ENCODE results near the gene PTPRCAP. TPM values are rescaled to one million over a fixed set of nuclear protein-coding genes. Genes with fewer than 3 reads are reported as not detected.
A peak's percentile ranks its signal among the peaks of the same experiment; 100 is the strongest.

PTPRCAP gene
- total and polyA plus RNA-seq, 9 of the 15 experiments (the other 6 are each of a cell fraction or from before 2014, with no cell fraction given): 0.22 to 2.0 (median 1.1) TPM; not detected in 4

DNA sequence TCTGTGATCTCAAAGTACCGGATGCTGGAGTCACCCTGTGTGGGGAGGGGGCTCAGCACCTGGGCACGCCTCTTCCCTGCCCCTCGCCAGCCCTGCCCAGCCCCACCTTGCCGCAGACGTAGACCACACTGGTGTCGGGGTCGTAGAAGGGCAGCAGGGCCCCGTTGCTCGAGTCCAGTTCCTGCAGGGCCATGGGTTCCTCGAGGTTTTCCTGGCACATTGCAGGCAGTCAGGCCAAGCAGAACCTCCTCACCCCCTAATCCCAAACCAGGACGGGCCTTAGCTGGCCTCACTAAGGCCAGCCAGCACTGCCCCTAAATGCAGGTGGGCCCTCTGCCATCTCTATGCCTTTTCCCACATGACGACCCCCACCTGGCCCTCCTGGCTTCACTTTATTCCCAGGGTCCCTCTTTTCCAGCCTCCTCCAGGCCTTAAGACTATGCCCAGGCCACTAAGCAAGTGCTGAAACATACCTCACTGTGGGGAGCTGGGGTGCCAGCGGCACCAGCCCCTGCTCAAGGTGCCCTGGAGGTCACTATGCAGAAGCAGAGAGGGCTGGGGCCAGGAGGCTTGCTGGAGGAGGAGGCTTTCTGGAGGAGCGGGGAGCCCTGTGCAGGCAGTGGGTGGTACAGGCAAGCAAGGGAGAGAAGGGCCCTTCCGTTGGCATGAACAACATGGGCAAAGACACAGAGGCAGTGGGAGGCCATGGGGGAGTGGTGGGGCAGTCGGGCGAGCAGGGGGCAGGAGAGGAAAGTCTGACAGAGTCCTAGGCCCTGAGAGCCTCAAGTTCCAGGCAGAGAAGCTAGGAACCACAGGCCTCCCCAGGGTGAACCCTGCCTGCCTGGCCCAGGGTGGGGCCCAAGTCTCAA lies 3.0 kb upstream of the PTPRCAP start:
- in situ Hi-C loops (cut with MboI) (no loop called here), intact Hi-C loops (cut with micrococcal nuclease) (no loop called here)
- no peak overlapping the region for H3K27ac ChIP-seq (ENCODE audit: extremely low read depth, low read depth, low read length)
- no peak overlapping the region for H2AFZ ChIP-seq (ENCODE audit: low read depth, low read length)
- no peaks in the 10 kb centered on the region for H4K20me1 ChIP-seq (replicated peaks; ENCODE audit: control insufficient read depth, insufficient read depth, low read length)
- peak overlapping the region in 1 of 2 experiments; percentile 73; a peak in 2 of 4 replicates for H3K9ac ChIP-seq (ENCODE audit: insufficient read depth in 1 of 2, low read depth in 2 of 2, low read length in 2 of 2)
- H3K36me3 ChIP-seq (ENCODE audit: control insufficient read depth, insufficient read depth, low read length): peaks cover 59% of the 10 kb centered on the region; the same call in 2 of the 3 replicates
- ChIA-PET CTCF (ENCODE audit: low intra/inter-chr PET ratio) (no interaction called here), POLR2A (interaction anchor here (0.5 to 1.2 kb wide), 6 partner anchors 11 to 359 kb away, joined by 3 to 4 read pairs (median 3); partner anchors contain the start of gene TBC1D10C)
- peaks cover 4% of the 10 kb centered on the region for H3K9me1 ChIP-seq (ENCODE audit: control insufficient read depth, insufficient read depth, low read length)
- H3K4me2 ChIP-seq (ENCODE audit: insufficient read depth, low read length): no peak overlapping the region
- BruUV-seq (replicated peaks): no TSS peak
- peaks cover 13% of the 10 kb centered on the region for H3K79me2 ChIP-seq (ENCODE audit: control insufficient read depth, insufficient read depth, low read length)
- DNase-seq (ENCODE audit: extremely low read depth in 1 of 4, low spot score in 3 of 4) (no peak), FAIRE-seq (no peak), ATAC-seq (no peak)
- no peak overlapping the region for H3K4me3 ChIP-seq
- H3K9me3 ChIP-seq (replicated peaks; ENCODE audit: control insufficient read depth, insufficient read depth, low read depth, low read length): no peaks in the 10 kb centered on the region
- 88% methylated on average over 10 of the region's 17 CpGs for WGBS (ENCODE audit: insufficient coverage, low coverage, missing lambda C conversion rate)
- no peaks in the 10 kb centered on the region for H3K27me3 ChIP-seq (ENCODE audit: control insufficient read depth in 2 of 2, insufficient read depth in 2 of 2, low read length in 2 of 2)
- TF ChIP-seq SIX5 (IDR thresholded peaks at IDR 0.05; ENCODE audit: borderline replicate concordance in 1 of 2, insufficient read depth in 1 of 2, low read depth in 1 of 2, low read length in 2 of 2) (no peak), POLR2A (conservative IDR thresholded peaks at IDR 0.05) (peak; percentile 32; the same call in 1 of the 2 replicates), ZNF707 (CRISPR knock-in tag; conservative IDR thresholded peaks at IDR 0.05) (no peak), KDM2B (CRISPR knock-in tag; IDR thresholded peaks at IDR 0.05) (no peak), SAFB (IDR thresholded peaks at IDR 0.05; ENCODE audit: borderline replicate concordance, low read depth, low read length) (no peak), NFIX (CRISPR knock-in tag; IDR thresholded peaks at IDR 0.05; ENCODE audit: low read depth) (no peak), RBFOX2 (IDR thresholded peaks at IDR 0.05; ENCODE audit: low read depth, low read length) (peak; percentile 47; the same call in 1 of the 2 replicates), FOXK2 (conservative IDR thresholded peaks at IDR 0.05 in 1 of 2, IDR thresholded peaks at IDR 0.05 in 1 of 2; ENCODE audit: low read depth in 2 of 2) (no peak), POLR2G (IDR thresholded peaks at IDR 0.05; ENCODE audit: low read depth, low read length) (peak; percentile 36), POLR2AphosphoS2 (IDR thresholded peaks at IDR 0.05; ENCODE audit: low read length) (peak; percentile 36), MBD2 (IDR thresholded peaks at IDR 0.05; ENCODE audit: borderline replicate concordance, low read depth) (peak; percentile 17; the same call in 1 of the 2 replicates), BDP1 (IDR thresholded peaks at IDR 0.05; ENCODE audit: insufficient read depth, insufficient read length) (no peak), TEAD4 (IDR thresholded peaks at IDR 0.05; ENCODE audit: low read length) (no peak), TEAD4 (CRISPR knock-in tag; IDR thresholded peaks at IDR 0.05; ENCODE audit: borderline replicate concordance) (no peak)
- H3K4me1 ChIP-seq (replicated peaks in 1 of 2; ENCODE audit: control insufficient read depth in 2 of 2, insufficient read depth in 2 of 2, low read length in 2 of 2): peaks cover 21 to 90% of the 10 kb centered on the region in 2 experiments
